GM13977 (cell line): ENCODE results near the gene TIGD1.

Experiments
- DNase-seq: peaks from one replicate; pipeline ENCODE4 v3.0.0; 2012; ENCODE audit warnings: low spot score
- in situ Hi-C: fragments of 300-500 bp; cut with MboI; formaldehyde crosslinking; loops from one replicate; pipeline ENCODE4 v1.12.0; 2022; ENCODE audit warnings: low sequenced_read_pairs, low pct_unique_long_range_greater_than_20kb, mixed read lengths, inconsistent platforms; ENCODE audit not compliant: unreplicated experiment
- TF ChIP-seq, protein P1 (sequence below): IDR thresholded peaks from 2 replicates; pipeline ENCODE4 v1.5.1; 2012; ENCODE audit warnings: mild to moderate bottlenecking, control low read depth; ENCODE audit not compliant: insufficient read depth; ENCODE audit errors: extremely low read depth, missing control alignments

The TIGD1 gene

DNA sequence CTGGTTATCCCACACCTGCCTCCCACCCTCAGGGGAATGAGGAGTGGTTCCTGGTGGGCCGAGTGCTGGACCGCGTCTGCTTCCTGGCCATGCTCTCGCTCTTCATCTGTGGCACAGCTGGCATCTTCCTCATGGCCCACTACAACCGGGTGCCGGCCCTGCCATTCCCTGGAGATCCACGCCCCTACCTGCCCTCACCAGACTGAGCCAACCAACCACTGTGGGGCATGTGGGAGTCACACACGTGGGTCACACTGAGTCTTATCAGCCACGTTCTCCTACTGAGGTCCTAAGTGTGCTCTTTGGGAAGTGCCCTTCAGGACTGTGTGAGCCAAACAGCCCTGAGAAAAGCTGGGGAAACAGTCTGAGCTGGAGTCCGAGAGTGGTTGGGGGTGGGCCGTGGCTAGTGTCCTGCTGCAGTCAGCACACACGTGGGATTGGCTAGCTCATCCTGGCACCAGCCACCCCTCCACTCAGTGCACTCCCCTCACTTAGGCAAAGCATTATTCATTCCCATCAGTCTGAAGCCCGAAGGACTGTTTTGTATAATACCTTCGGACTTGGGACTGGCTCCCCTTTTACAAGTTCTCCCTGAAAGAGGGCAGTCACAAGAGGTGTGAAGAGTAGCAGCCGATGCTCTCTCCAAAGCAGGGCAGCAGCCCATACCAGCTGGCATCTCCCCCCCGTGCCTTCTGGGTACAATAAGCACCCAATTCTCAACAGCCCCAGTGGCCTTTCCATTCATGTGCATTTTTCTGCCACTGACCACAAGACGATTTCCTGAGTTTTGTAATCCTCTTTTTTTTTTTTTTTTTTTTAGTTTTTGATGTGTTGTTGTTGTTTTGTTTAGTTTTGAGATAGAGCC, 4.6 kb downstream of the TIGD1 start:
- no peak for DNase-seq
- in situ Hi-C loops, result no loop called here
- TF ChIP-seq, protein P1, sequence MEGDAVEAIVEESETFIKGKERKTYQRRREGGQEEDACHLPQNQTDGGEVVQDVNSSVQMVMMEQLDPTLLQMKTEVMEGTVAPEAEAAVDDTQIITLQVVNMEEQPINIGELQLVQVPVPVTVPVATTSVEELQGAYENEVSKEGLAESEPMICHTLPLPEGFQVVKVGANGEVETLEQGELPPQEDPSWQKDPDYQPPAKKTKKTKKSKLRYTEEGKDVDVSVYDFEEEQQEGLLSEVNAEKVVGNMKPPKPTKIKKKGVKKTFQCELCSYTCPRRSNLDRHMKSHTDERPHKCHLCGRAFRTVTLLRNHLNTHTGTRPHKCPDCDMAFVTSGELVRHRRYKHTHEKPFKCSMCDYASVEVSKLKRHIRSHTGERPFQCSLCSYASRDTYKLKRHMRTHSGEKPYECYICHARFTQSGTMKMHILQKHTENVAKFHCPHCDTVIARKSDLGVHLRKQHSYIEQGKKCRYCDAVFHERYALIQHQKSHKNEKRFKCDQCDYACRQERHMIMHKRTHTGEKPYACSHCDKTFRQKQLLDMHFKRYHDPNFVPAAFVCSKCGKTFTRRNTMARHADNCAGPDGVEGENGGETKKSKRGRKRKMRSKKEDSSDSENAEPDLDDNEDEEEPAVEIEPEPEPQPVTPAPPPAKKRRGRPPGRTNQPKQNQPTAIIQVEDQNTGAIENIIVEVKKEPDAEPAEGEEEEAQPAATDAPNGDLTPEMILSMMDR, result no peak

DNA sequence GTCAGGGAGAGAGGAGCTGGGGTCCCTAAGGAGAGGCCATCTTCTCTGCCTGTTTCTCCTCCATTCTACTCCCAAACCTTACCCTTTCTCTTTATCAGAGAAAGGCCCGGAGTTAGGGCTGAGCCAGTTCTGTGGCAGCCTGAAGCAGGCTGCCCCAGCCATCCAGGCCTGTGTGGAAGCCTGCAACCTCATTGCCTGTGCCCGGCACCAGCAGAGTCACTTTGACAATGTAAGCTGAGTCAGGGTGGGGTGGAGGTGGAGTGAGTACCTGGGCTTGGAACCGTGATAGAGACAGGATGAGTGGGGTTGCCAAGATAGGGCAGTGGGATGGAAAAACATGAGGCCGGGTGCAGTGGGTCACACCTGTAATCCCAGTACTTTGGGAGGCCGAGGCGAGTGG, 5.7 kb downstream of the TIGD1 start:
- no peak for DNase-seq
- TF ChIP-seq, protein P1, result no peak
- in situ Hi-C loops, result no loop called here

DNA sequence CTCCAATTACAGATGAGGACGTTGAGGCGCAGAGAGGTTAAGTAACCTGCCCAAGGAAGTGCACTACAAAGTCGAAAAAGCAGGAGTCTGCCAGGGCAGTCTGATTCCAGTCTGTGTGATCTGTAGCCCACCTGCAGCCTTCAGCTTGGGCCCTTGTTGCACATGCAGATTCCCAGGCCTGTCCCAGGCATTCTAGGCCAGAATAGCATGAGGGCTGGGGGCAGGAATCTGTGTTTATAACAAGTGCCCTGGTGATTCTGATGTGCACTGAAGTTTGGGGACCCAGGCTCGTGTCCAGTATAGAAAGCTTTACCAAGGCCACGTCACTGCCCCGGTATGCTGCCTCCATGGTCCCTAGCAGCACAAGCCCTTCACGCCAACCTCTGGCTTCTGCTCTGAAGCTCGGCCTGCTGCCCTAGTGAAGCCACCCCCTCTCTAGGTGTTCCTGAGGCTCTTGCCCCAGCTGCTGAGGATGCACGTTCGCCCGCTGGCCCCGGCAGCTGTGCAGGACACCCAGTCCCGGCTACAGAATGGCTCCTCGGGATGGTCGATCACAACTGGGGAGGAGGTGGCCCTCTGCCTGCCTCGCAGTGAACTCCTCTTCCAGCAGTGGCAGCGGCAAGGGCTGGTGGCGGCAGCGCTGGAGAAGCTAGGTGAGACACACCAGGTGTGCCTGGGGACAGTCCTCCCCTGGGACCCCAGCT, 6.3 kb downstream of the TIGD1 start:
- TF ChIP-seq, protein P1, result no peak
- in situ Hi-C loops, result no loop called here
- DNase-seq, result no peak

DNA sequence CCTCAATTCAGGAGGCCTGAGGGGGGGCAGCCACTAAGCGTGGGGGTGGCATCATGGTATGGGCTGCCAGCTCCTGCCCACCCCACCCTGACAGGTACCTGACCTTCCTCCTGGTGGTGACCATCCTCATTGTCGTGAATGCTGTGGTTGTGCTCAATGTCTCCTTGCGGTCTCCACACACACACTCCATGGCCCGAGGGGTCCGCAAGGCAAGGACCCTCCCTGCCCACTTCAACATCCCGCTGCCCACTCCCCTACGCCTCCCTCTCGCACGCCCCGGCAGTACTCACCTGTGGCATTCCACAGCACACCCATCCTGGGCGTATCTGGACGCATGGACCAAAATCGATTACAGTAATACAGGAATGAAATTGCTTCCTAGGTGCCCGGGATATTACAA, 6.9 kb downstream of the TIGD1 start:
- no peak for DNase-seq
- TF ChIP-seq, protein P1, result no peak

DNA sequence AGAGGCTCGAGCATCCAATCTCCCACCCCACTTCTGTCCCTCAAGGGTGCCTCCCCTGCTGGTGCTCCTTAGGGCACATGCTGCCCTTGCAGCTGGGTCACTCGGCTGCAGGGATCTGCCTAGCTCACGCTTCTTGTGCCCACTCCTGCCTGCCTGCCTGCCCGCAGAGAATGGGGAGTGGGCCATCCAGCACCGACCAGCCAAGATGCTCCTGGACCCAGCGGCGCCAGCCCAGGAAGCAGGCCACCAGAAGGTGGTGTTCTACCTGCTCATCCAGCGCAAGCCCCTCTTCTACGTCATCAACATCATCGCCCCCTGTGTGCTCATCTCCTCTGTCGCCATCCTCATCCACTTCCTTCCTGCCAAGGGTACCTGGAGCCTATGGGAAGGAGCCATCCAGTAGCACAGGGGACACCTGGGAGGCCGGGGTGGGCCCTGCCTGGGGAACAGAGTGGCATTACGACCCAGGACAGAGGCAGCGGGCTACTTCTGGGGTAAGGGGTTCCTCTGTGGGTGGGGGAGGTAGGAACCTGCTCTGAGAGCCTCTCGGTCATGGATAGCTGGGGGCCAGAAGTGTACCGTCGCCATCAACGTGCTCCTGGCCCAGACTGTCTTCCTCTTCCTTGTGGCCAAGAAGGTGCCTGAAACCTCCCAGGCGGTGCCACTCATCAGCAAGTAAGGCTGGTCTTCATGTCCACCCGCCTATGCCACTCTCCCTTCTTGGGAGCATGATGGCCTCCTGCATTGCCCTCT, 7.5 kb downstream of the TIGD1 start:
- in situ Hi-C loops, result no loop called here
- DNase-seq, result no peak
- TF ChIP-seq, protein P1, result no peak

More for the DNA sequence above, 6.9 kb downstream of the TIGD1 start:
- in situ Hi-C loops, result no loop called here

GRCh38 chr2:232541961-232542714, 8.2 kb downstream of the TIGD1 start:
- TF ChIP-seq, protein P1, result no peak
- DNase-seq, result no peak
- in situ Hi-C loops, result no loop called here
